SK-N-MC (cell line): Measurements from ENCODE around the gene SRPK3.

Experiments used
- FOXP2 ChIP-seq: optimal IDR thresholded peaks from 2 replicates; pipeline ENCODE3; 2011; ENCODE audit warnings: mild to moderate bottlenecking, moderate library complexity; ENCODE audit not compliant: insufficient read depth; ENCODE audit errors: extremely low read length, control extremely low read depth
- POLR2AphosphoS5 ChIP-seq: IDR thresholded peaks from 2 replicates; pipeline ENCODE4 v1.6.1; 2012; ENCODE audit warnings: mild to moderate bottlenecking, low read depth, low read length, borderline replicate concordance

- TF ChIP-seq FOXP2 = no peak
- TF ChIP-seq POLR2AphosphoS5 = no peak
Observed at GRCh38 chrX:153802513-153803045, 21.7 kb downstream of the SRPK3 start.
